Activated T-cell treated with anti-CD3 and anti-CD28 coated beads, Interleukin-2, amount 50 U/mL, for 24 hours (primary cell): ENCODE results near the gene LARP1.

Experiments
- DNase-seq: peaks from one replicate; pipeline ENCODE4 v3.0.0-alpha.2; 2020
- H3K27ac Mint-ChIP-seq: 2 replicates; pipeline ENCODE4 v1.8.0; 2020; ENCODE audit warnings: mild to moderate bottlenecking, mixed read lengths
- H3K27me3 Mint-ChIP-seq: 2 replicates; pipeline ENCODE4 v1.8.0; 2020; ENCODE audit warnings: mixed read lengths
- H3K36me3 Mint-ChIP-seq: 2 replicates; pipeline ENCODE4 v1.8.0; 2020; ENCODE audit warnings: low read depth, mixed read lengths
- H3K4me1 Mint-ChIP-seq: 2 replicates; pipeline ENCODE4 v1.8.0; 2020; ENCODE audit warnings: low read depth, mixed read lengths
- H3K4me3 Mint-ChIP-seq: 2 replicates; pipeline ENCODE4 v1.8.0; 2020; ENCODE audit warnings: mild to moderate bottlenecking, moderate library complexity, mixed read lengths
- H3K9me3 Mint-ChIP-seq: 2 replicates; pipeline ENCODE4 v1.8.0; 2020; ENCODE audit warnings: mixed read lengths

The LARP1 gene

DNA sequence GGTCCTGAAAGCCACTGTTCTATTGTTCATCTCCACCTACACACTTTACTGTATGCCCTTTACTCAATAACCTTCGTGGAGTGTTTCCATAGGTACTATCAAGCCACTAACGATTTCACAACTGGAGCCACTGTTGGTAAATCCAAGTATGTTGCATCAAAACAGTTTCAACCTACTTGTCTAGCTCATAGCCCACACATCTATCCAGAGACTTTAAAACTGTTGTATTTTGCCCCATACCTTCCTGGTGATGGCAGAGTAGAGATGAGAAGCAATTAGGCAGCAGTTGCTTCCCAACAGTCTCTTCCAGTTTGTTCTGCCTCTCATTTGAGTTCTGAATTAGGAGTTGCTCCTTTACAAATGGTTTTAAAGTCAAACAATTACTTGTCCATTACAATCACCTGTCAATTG, 94.6 kb downstream of the LARP1 start:
- Mint-ChIP-seq H3K4me3 (no peak overlapping the region), H3K27me3 (no peaks in the 10 kb centered on the region), H3K4me1 (peaks cover 13% of the 10 kb centered on the region), H3K27ac (no peak overlapping the region), H3K36me3 (peaks cover 6% of the 10 kb centered on the region), H3K9me3 (no peaks in the 10 kb centered on the region)
- DNase-seq: no peak

GRCh38 chr5:154850255-154851062, 95.3 kb downstream of the LARP1 start, which contains the start of gene FAXDC2:
Gene FAXDC2 (minus strand): TSS chr5:154850603. CDS start chr5:154838178, 12,425 bp downstream.
- H3K4me1 Mint-ChIP-seq: peaks cover 13% of the 10 kb centered on the region
- peaks cover 3% of the 10 kb centered on the region for H3K36me3 Mint-ChIP-seq
- no peaks in the 10 kb centered on the region for H3K9me3 Mint-ChIP-seq
- no peak for DNase-seq
- no peaks in the 10 kb centered on the region for H3K27me3 Mint-ChIP-seq
- H3K27ac Mint-ChIP-seq: peak within 1 kb of the TSS; percentile 33
- H3K4me3 Mint-ChIP-seq: no peak within 1 kb of the TSS

- H3K27ac Mint-ChIP-seq: no peak overlapping the region
- no peak overlapping the region for H3K4me3 Mint-ChIP-seq
- DNase-seq: no peak
- peaks cover 2% of the 10 kb centered on the region for H3K36me3 Mint-ChIP-seq
- H3K4me1 Mint-ChIP-seq: peaks cover 13% of the 10 kb centered on the region
- H3K9me3 Mint-ChIP-seq: no peaks in the 10 kb centered on the region
- H3K27me3 Mint-ChIP-seq: no peaks in the 10 kb centered on the region
Measured at GRCh38 chr5:154851351-154851750, 96.2 kb downstream of the LARP1 start.

- peak overlapping the region; percentile 92 for H3K4me3 Mint-ChIP-seq
- no peaks in the 10 kb centered on the region for H3K9me3 Mint-ChIP-seq
- H3K4me1 Mint-ChIP-seq: peaks cover 40% of the 10 kb centered on the region
- H3K36me3 Mint-ChIP-seq: peaks cover 43% of the 10 kb centered on the region
- peak; percentile 88 for DNase-seq
- H3K27ac Mint-ChIP-seq: peak overlapping the region; percentile 100
- H3K27me3 Mint-ChIP-seq: no peaks in the 10 kb centered on the region
Measured at GRCh38 chr5:154857530-154858296, 102.5 kb downstream of the LARP1 start.

DNA sequence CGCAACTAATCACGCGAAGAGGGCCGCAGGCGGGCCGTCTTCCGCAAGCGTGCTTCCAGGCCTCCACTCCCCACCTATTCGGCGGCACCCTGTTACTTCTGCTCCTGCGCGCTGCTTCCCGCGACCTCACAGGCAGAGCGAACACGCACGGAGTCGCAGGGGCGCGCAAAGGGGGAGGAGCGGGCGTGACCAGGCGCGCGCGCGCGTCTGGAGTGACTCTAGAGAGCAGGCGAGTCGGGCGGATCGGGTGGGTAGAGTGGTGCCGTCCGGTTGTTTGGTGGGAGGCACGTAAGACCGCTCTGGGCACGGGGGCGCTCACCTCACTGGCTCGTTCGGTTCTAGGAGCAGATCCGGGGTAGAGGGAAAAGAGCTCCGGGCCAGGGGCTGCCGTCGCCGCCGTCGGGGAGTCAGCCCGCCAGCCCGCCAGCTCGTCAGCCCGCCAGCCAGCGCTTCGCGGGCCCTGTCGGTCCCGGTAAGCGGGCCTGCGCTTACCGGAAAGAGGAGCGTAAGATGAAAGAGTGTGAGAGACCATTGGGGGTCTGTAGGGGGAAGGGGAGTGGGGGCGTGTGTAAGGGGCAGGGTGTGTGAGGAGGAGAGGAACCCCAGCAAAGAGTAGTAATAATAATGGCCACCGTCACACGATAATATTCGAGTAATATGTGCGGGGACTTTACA, 103.3 kb downstream of the LARP1 start, which contains the start of gene CNOT8:
CNOT8 (plus strand) TSS at position 331 of the 675 bp plus-strand sequence. CDS start 4,652 bp downstream, outside the sequence.
- DNase-seq: peak; percentile 99
- H3K27me3 Mint-ChIP-seq: no peaks in the 10 kb centered on the region
- peak within 1 kb of the TSS; percentile 92 for H3K4me3 Mint-ChIP-seq
- H3K9me3 Mint-ChIP-seq: no peaks in the 10 kb centered on the region
- peaks cover 50% of the 10 kb centered on the region for H3K36me3 Mint-ChIP-seq
- peaks cover 46% of the 10 kb centered on the region for H3K4me1 Mint-ChIP-seq
- peak within 1 kb of the TSS; percentile 100 for H3K27ac Mint-ChIP-seq

- Mint-ChIP-seq H3K4me1 (peaks cover 51% of the 10 kb centered on the region), H3K27ac (peak overlapping the region; percentile 100), H3K27me3 (no peaks in the 10 kb centered on the region), H3K9me3 (no peaks in the 10 kb centered on the region), H3K36me3 (peaks cover 57% of the 10 kb centered on the region), H3K4me3 (peak overlapping the region; percentile 92)
- DNase-seq: no peak
Measured at GRCh38 chr5:154858972-154859871, 104.0 kb downstream of the LARP1 start.

- peaks cover 56% of the 10 kb centered on the region for H3K4me1 Mint-ChIP-seq
- no peak for DNase-seq
- H3K9me3 Mint-ChIP-seq: no peaks in the 10 kb centered on the region
- peak overlapping the region; percentile 100 for H3K27ac Mint-ChIP-seq
- H3K4me3 Mint-ChIP-seq: peak overlapping the region; percentile 92
- H3K36me3 Mint-ChIP-seq: peaks cover 66% of the 10 kb centered on the region
- H3K27me3 Mint-ChIP-seq: no peaks in the 10 kb centered on the region
Measured at GRCh38 chr5:154860123-154860522, 104.9 kb downstream of the LARP1 start.

DNA sequence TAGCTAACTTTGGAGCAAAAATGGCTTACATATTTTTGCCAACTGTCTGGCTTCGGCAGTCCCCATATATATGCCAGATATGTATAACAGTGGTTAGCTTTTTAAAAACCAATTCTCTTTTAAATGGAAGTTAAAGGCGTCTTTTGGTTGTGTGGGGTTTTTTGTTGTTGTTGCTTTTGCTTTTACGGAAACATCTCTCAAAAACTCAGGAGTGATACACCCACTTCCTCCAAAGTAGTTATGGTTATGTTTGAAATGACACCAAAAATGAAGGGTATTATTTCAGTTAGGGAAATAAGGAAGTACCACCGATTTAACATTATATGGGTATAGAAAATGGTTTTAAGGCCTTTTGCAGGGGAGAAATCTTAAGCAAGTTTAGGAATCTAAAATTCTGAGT, 105.6 kb downstream of the LARP1 start:
- H3K4me3 Mint-ChIP-seq: peak overlapping the region; percentile 92
- H3K4me1 Mint-ChIP-seq: peaks cover 62% of the 10 kb centered on the region
- no peak for DNase-seq
- H3K27me3 Mint-ChIP-seq: no peaks in the 10 kb centered on the region
- peak overlapping the region; percentile 100 for H3K27ac Mint-ChIP-seq
- H3K9me3 Mint-ChIP-seq: no peaks in the 10 kb centered on the region
- H3K36me3 Mint-ChIP-seq: peaks cover 72% of the 10 kb centered on the region

DNA sequence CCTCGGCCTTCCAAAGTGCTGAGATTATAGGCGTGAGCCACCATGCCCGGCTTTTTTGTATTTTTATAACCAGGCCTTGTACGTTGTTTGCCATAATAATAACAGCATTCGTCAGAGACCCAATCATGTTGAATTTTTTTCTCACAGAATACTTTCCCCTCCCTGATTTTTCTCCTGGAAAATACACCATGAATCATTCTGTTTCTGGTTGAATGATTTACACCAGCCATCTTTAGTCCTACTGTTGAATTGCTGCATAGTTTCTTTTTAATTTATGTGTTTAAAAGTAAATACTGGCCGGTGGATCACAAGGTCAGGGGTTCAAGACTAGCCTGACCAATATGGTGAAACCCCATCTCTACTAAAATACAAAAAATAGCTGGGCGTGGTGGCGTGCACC, 106.8 kb downstream of the LARP1 start:
- Mint-ChIP-seq H3K36me3 (peaks cover 82% of the 10 kb centered on the region), H3K4me1 (peaks cover 68% of the 10 kb centered on the region), H3K4me3 (peak overlapping the region; percentile 12), H3K27me3 (no peaks in the 10 kb centered on the region), H3K27ac (peak overlapping the region; percentile 86), H3K9me3 (no peaks in the 10 kb centered on the region)
- no peak for DNase-seq

- Mint-ChIP-seq H3K4me1 (peaks cover 68% of the 10 kb centered on the region), H3K4me3 (peak overlapping the region; percentile 4), H3K9me3 (no peaks in the 10 kb centered on the region), H3K27me3 (no peaks in the 10 kb centered on the region), H3K27ac (peak overlapping the region; percentile 86), H3K36me3 (peaks cover 87% of the 10 kb centered on the region)
- DNase-seq: no peak
Measured at GRCh38 chr5:154862766-154863165, 107.6 kb downstream of the LARP1 start.

DNA sequence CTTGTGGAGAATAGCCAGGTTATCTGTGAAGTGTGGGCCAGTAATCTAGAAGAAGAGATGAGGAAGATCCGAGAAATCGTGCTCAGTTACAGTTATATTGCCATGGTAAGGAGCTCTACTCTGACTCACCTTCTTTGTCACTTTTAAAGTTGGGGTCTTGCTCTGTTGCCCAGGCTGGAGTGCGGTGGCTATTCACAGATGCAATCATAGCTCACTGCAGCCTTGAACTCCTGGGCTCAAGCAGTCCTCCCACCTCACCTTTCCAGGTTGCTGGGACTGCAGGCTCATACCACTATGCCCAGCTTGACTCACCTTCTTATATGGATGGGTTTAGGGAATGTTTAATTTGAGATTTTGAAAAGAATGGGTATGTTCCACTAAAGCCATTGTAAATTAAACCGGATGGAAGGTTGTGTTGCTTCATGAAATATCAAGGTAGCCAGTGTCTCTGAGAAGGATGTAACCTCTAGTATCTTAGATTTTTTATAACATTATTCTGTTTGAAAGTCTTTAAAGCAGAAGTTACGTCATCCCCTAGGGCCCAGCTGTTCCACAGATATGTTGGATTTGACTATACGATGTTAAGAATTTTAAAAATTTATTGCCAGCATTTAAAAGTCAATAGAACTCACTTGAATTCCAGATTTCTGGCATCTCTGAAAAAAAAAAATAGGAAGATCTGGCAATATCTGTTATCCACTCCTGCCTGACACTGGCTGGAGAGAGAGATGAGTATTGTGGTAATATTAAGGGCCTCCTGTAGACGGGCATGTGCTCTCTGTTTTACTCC, 108.3 kb downstream of the LARP1 start:
- no peaks in the 10 kb centered on the region for H3K9me3 Mint-ChIP-seq
- peaks cover 68% of the 10 kb centered on the region for H3K4me1 Mint-ChIP-seq
- peak overlapping the region; percentile 57 for H3K27ac Mint-ChIP-seq
- DNase-seq: no peak
- H3K27me3 Mint-ChIP-seq: no peaks in the 10 kb centered on the region
- no peak overlapping the region for H3K4me3 Mint-ChIP-seq
- H3K36me3 Mint-ChIP-seq: peaks cover 87% of the 10 kb centered on the region

GRCh38 chr5:154865466-154866184, 110.4 kb downstream of the LARP1 start:
- Mint-ChIP-seq H3K27ac (peak overlapping the region; percentile 74), H3K4me1 (peaks cover 58% of the 10 kb centered on the region), H3K4me3 (no peak overlapping the region), H3K36me3 (peaks cover 84% of the 10 kb centered on the region), H3K9me3 (no peaks in the 10 kb centered on the region), H3K27me3 (no peaks in the 10 kb centered on the region)
- no peak for DNase-seq
